Omental fat pad (tissue), 4 donors: ENCODE measurements around the gene GRM4. TPM values are rescaled to one million over a fixed set of nuclear protein-coding genes. Genes with fewer than 3 reads are reported as not detected.

Experiments used
- ATAC-seq: fragments of 150-250 bp; one replicate; pipeline ENCODE4 v1.9.1; 2016; ENCODE audit warnings: mild to moderate bottlenecking, moderate library complexity; ENCODE audit not compliant: low FRiP score
- DNase-seq: peaks from one replicate; pipeline ENCODE4 v3.0.0-alpha.2; 2019; ENCODE audit warnings: low spot score
- CTCF ChIP-seq, 3 donors: fragments of 450-650 bp; IDR thresholded peaks; one replicate each; pipeline ENCODE4 v1.5.1; 2016 to 2017; ENCODE audit warnings: antibody characterized with exemption in 3 of 3, mild to moderate bottlenecking in 3 of 3, moderate library complexity in 2 of 3
- total RNA-seq, 4 donors: library from RNA; depleted of rRNA; stranded (reverse); fragments of >200 nt; gene quantifications; one replicate each; pipeline ENCODE4 v1.1.0, GENCODE V29; 2016

The GRM4 gene
- total RNA-seq, 4 donors from 2014 or later, result 0.60 TPM; not detected in 3

GRCh38 chr6:34005901-34006531, 139.9 kb downstream of the GRM4 start:
- ATAC-seq (no peak), DNase-seq (no peak)
- TF ChIP-seq CTCF (IDR thresholded peaks at IDR 0.05), result no peak

- TF ChIP-seq CTCF (IDR thresholded peaks at IDR 0.05), result no peak
- DNase-seq, result no peak
- ATAC-seq, result no peak
Measured at GRCh38 chr6:34004706-34005105, 141.2 kb downstream of the GRM4 start.

- ATAC-seq (no peak), DNase-seq (no peak)
- TF ChIP-seq CTCF (IDR thresholded peaks at IDR 0.05), result no peak
Measured at GRCh38 chr6:34003962-34004361, 141.9 kb downstream of the GRM4 start.

- TF ChIP-seq CTCF (IDR thresholded peaks at IDR 0.05), result no peak
- ATAC-seq, result no peak
- DNase-seq, result no peak
Measured at GRCh38 chr6:34001706-34002621, 143.9 kb downstream of the GRM4 start.

- no peak for ATAC-seq
- TF ChIP-seq CTCF (IDR thresholded peaks at IDR 0.05), result no peak
- DNase-seq, result no peak
Measured at GRCh38 chr6:34000281-34000680, 145.6 kb downstream of the GRM4 start.

GRCh38 chr6:33999567-33999966, 146.3 kb downstream of the GRM4 start:
- ATAC-seq (no peak), DNase-seq (no peak)
- no peak for TF ChIP-seq CTCF (IDR thresholded peaks at IDR 0.05)
